Right lobe of liver (tissue), 6 donors: Measurements from ENCODE around the gene BSPRY. TPM values are rescaled to one million over a fixed set of nuclear protein-coding genes. Genes with fewer than 3 reads are reported as not detected.

Source experiments
- ATAC-seq, 4 donors: fragments of 200-7000 bp; cut with Tn5 transposase; one replicate each; pipeline ENCODE4 v1.9.1; 2020; ENCODE audit warnings: mild to moderate bottlenecking in 4 of 4, moderate library complexity in 4 of 4
- DNase-seq, 3 donors: peaks; one replicate each; pipeline ENCODE4 v3.0.0-alpha.2; 2020
- H3K27ac ChIP-seq, 3 donors: fragments of 200-600 bp; one replicate each; pipeline ENCODE4 v1.8.0; 2022
- H3K27me3 ChIP-seq, 2 donors: fragments of 200-600 bp; one replicate each; pipeline ENCODE4 v1.8.0; 2022
- H3K36me3 ChIP-seq, 4 donors: fragments of 200-600 bp; sonication (generic) in 1 of 4; one replicate each; pipeline versions ENCODE4 v1.5.1 to v1.8.0; 2017 to 2022; ENCODE audit warnings: control low read depth in 1 of 4
- H3K4me1 ChIP-seq, 4 donors: fragments of 200-600 bp; sonication (generic) in 1 of 4; one replicate each; pipeline versions ENCODE4 v1.5.1 to v1.8.0; 2017 to 2022; ENCODE audit warnings: control low read depth in 1 of 4
- H3K4me3 ChIP-seq, 3 donors: fragments of 200-600 bp; one replicate each; pipeline ENCODE4 v1.8.0; 2022
- H3K9me3 ChIP-seq, 4 donors: fragments of 200-600 bp; sonication (generic) in 1 of 4; one replicate each; pipeline versions ENCODE4 v1.5.1 to v1.8.0; 2017 to 2022; ENCODE audit warnings: control low read depth in 1 of 4
- POLR2A ChIP-seq: fragments of 450-650 bp; IDR thresholded peaks from one replicate; pipeline ENCODE4 v1.6.1; 2017; ENCODE audit warnings: antibody characterized with exemption, mild to moderate bottlenecking
- WGBS: methylation state at CpG from one replicate; pipeline ENCODE4 v1.1.6; 2018; ENCODE audit warnings: low coverage, low lambda C conversion rate; ENCODE audit not compliant: insufficient coverage; ENCODE audit errors: missing lambda C conversion rate; 5-methylcytosine and 5-hydroxymethylcytosine counted together
- intact Hi-C, 2 donors: fragments of 100-400 bp; cut with DNase I; formaldehyde crosslinking; loops; one replicate each; pipeline versions ENCODE4 v1.11.2 to v1.14.1; 2022
- total RNA-seq, 6 experiments: library from RNA; depleted of rRNA in 2 of 6; stranded (reverse); fragments of >200 nt in 2 of 6; fragmentation: NEBNext Ultra II Directional in 3 of 6; extraction: Animal tissue kit (Norgen Biotek cat#: 25700) in 3 of 6; gene quantifications; one replicate each; pipeline versions ENCODE4 v1.1.0 to v1.2.4, GENCODE V29; 2016 to 2023
- TF ChIP-seq, protein P1 (sequence below), 4 donors: fragments of 200-600 bp in 3 of 4; fragments of 450-650 bp in 1 of 4; IDR thresholded peaks; one replicate each; pipeline versions ENCODE4 v1.5.1 to v1.8.0; 2016 to 2022; ENCODE audit warnings: antibody characterized with exemption in 4 of 4, mild to moderate bottlenecking in 2 of 4
- donor health status: DM: no; HTN: yes; CAD: no.
- donor health status: DM: no; HTN: no; CAD: no.
- donor health status: DM: no; HTN: no; CAD: no.
- donor health status: DM: no; HTN: yes; CAD: no.
- donor health status: DM: no; HTN: yes; CAD: no.

Gene BSPRY
- total RNA-seq, 6 experiments from 2014 or later, result 0.24 to 1.4 (median 0.78) TPM

DNA sequence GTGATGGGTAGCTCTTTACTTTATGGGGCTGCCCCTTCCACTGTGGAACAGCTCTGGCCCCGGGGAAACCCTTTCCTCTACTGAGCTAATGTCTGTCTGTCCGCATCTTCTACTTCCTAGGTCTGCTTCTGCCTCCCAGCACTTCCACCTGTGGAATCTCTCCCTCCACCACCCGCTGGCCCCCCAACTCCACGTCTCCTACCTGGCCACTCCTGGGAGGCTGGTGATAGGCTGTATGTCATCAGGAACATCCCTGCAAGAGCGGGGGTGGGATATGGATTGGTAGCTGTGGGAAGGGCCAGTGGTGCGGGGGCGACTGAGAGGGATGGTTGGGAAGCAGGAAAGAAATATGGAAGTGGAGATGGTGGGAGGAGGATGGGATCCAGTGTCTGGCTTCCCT, 42.6 kb downstream of the BSPRY start:
- intact Hi-C loops, result no loop called here
- Histone ChIP-seq H3K27me3 (no peaks in the 10 kb centered on the region), H3K4me1 (peaks cover 0 to 61% (median 25%) of the 10 kb centered on the region in 4 donors), H3K9me3 (no peaks in the 10 kb centered on the region), H3K27ac (no peak overlapping the region), H3K4me3 (no peak overlapping the region), H3K36me3 (peaks cover 0 to 32% (median 15%) of the 10 kb centered on the region in 4 donors)
- TF ChIP-seq, protein P1, sequence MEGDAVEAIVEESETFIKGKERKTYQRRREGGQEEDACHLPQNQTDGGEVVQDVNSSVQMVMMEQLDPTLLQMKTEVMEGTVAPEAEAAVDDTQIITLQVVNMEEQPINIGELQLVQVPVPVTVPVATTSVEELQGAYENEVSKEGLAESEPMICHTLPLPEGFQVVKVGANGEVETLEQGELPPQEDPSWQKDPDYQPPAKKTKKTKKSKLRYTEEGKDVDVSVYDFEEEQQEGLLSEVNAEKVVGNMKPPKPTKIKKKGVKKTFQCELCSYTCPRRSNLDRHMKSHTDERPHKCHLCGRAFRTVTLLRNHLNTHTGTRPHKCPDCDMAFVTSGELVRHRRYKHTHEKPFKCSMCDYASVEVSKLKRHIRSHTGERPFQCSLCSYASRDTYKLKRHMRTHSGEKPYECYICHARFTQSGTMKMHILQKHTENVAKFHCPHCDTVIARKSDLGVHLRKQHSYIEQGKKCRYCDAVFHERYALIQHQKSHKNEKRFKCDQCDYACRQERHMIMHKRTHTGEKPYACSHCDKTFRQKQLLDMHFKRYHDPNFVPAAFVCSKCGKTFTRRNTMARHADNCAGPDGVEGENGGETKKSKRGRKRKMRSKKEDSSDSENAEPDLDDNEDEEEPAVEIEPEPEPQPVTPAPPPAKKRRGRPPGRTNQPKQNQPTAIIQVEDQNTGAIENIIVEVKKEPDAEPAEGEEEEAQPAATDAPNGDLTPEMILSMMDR (IDR thresholded peaks at IDR 0.05), result no peak
- TF ChIP-seq POLR2A, result no peak
- 97% methylated on average over 6 of the region's 7 CpGs for WGBS
- DNase-seq (no peak), ATAC-seq (no peak)

DNA sequence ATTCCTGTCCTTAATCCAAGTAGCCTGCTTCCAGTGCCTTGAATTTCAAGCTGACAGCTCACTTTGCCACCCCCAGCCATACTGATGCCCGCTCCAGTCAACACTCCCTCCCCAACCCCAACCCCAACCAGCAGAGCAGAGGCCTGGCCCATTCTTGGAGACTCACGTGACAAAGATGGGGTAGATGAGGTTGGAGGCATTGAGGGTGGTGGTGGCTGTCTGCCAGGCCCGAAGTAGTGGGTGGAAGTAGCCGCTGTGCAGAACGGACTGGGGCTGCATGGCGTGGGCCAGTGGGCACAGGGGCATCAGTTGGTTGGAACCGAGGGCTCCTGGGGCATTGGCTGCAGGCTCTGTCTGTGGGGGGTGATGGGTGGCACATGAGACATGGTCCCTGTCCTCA, 43.9 kb downstream of the BSPRY start:
- WGBS, result 83% methylated on average over 2 of the region's 7 CpGs
- no peak for ATAC-seq
- peaks cover 0 to 32% (median 11%) of the 10 kb centered on the region in 4 donors for H3K36me3 ChIP-seq

DNA sequence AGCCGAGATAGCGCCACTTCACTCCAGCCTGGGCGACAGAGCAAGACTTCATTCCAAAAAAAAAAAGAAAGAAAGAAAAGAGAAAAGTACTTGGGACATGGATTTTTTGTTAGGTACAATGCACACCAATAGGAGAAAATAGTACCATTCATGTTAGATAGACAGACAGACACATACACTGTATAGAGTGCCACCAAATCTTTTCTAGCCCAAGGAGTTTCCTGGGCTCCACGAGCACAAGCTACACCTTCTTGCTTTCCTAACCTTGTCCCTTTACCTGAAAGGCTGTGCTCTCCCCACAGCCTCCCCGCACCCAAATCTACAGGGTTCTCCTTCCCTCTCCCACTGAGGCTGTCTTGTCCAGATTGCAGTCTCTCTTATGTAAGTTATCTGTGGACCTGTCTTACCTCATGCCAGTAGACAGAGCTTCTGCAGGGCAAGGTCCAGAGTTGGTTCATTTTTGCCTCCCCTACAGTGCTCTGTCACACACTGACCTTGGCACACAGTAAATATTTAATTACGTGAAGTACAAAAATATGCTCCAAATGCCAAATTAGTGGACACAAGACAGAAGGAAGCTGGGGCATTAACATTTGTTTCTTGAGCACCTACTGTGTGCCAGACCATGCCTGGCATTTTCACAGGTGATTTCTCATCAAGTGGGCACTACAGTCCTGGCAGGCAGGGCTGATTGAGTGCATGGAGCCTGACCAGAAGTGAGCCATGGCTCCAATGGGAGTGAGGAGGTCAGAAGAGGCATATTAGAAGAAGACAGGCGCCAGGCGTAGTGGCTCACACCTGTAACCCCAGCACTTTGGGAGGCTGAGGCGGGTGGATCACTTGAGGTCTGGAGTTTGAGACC, 45.9 kb downstream of the BSPRY start:
- H3K36me3 ChIP-seq, result peaks cover 0 to 22% (median 4%) of the 10 kb centered on the region in 4 donors

More for the DNA sequence above, 43.9 kb downstream of the BSPRY start:
- Histone ChIP-seq H3K27ac (no peak overlapping the region), H3K4me1 (peaks cover 0 to 63% (median 23%) of the 10 kb centered on the region in 4 donors), H3K9me3 (no peaks in the 10 kb centered on the region), H3K4me3 (no peak overlapping the region), H3K27me3 (no peaks in the 10 kb centered on the region)
- intact Hi-C loops, result no loop called here
- TF ChIP-seq POLR2A, result no peak
- TF ChIP-seq, protein P1 (IDR thresholded peaks at IDR 0.05), result no peak
- DNase-seq, result no peak

DNA sequence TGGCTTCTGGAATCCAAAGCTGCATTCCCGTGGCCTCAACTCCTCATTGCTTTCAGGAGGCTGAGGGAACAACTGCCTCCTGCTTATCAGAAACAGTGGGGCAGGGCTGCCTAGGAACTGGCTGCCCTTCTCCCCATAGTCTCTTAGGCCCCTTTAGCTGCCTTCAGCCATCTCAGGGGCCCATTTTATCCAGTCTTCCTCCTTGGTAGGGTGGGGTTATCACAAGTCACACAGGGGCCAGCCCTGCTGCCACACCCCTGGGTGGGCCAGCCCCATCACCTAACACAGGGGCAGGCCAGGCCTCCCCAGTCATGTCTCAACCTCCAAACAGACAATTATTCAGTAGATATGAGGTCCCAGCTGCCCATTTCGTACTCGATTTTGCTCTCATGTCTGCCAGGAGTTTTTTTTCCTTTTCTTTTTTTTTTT, 47.9 kb downstream of the BSPRY start:
- H3K27ac ChIP-seq, result peak overlapping the region; percentile 7 to 14 (median 13)
- intact Hi-C loops, result no loop called here
- H3K9me3 ChIP-seq, result no peaks in the 10 kb centered on the region
- ATAC-seq, result no peak
- no peaks in the 10 kb centered on the region for H3K27me3 ChIP-seq
- H3K4me1 ChIP-seq, result peaks cover 0 to 64% (median 16%) of the 10 kb centered on the region in 4 donors
- WGBS, result 29% methylated on average over 2 of the region's 3 CpGs
- no peak for DNase-seq
- no peak overlapping the region for H3K4me3 ChIP-seq
- H3K36me3 ChIP-seq, result peaks cover 0 to 3% (median 0%) of the 10 kb centered on the region in 4 donors
- TF ChIP-seq, protein P1 (IDR thresholded peaks at IDR 0.05), result no peak
- TF ChIP-seq POLR2A, result no peak

More for the DNA sequence above, 45.9 kb downstream of the BSPRY start:
- Histone ChIP-seq H3K27me3 (no peaks in the 10 kb centered on the region), H3K9me3 (no peaks in the 10 kb centered on the region), H3K27ac (peak overlapping the region in 2 of 3 donors; percentile 38 to 73), H3K4me1 (peaks cover 0 to 63% (median 17%) of the 10 kb centered on the region in 4 donors), H3K4me3 (no peak overlapping the region)
- intact Hi-C loops, result no loop called here
- peak in 2 of 3 donors; percentile 49 to 85 for DNase-seq
- TF ChIP-seq POLR2A, result no peak
- TF ChIP-seq, protein P1 (IDR thresholded peaks at IDR 0.05), result no peak
- ATAC-seq, result peak; percentile 73 to 84 (median 81)
- WGBS, result 48% methylated on average over 9 of the region's 9 CpGs
